GM18861 (cell line): ENCODE results near the gene TRIM68.

ENCODE experiments used
- ATAC-seq: cut with Tn5 transposase; IDR thresholded peaks from one replicate; pipeline ENCODE4 v1.9.1; 2021; ENCODE audit not compliant: unreplicated experiment

TRIM68 gene

GRCh38 chr11:4606231-4607015 is 1.6 kb downstream of the TRIM68 start:
- ATAC-seq, result no peak

DNA sequence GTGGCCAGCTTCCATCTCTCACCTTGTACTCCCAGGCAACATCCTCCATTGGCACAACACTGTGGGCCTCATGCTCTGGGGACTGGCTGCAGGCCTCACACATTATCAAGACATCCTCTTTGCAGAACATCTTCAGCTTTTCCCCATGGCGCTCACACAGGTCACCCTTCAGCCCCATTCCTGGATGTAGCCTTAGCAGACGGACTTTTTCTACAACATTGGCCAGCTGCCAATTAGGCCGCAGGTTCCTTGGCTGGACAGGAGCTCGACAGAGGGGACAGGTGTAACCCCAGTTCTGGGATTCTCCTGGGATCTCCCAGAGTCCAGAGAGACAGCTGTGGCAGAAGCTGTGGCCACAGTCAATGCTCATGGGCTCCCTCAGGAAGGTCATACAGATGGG is 3.0 kb downstream of the TRIM68 start:
- no peak for ATAC-seq

- ATAC-seq, result no peak
These were observed 14.3 kb downstream of the TRIM68 start, which contains the start of gene OR52I1 for GRCh38 chr11:4593739-4594138. Gene OR52I1, plus strand, starts transcription at chr11:4594039. Its CDS starts 0 bp downstream, at chr11:4594039.

GRCh38 chr11:4589017-4589416 is 19.0 kb downstream of the TRIM68 start:
- no peak for ATAC-seq

DNA sequence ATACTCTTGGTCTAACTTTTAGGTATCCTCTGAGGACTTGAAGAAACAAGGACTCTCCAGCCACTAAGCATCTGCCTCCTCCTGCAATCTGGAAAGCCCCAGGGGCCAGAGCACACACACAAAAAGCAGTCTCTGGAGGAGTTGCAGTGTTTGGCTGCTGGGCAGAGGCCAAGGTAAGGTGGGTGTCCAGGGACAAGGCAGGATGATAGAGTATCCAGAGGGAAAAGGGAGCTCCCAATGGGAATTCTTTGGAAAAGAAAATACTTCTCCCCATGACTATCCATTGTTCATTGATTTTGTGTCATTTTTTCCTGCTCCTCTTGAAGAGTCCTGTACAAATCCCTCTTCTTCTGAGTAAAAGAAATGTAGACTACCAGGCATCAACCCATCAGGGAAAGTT is 26.6 kb downstream of the TRIM68 start, which contains the start of gene OR52I2:
Gene OR52I2, plus strand, starts transcription at position 301 of the 400 bp plus-strand sequence.
- no peak for ATAC-seq

DNA sequence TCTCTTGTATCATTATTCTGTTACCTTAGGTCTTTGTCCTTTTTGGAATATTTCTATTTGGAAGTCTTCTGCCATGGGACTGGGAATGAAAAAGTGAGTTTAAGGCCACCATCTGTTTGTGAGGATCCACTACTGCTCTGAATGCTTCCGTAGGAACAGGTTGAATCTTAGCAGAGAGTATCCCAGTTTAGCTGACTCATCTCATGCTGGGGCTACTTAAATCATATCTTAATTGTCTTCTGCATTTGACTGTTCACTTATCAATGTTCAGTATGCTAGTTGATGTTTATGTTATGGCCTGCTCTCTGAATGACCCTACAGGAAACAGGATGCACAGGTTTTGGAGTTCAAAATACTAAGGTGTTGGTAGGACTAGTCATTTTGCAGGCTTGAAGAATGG is 27.9 kb downstream of the TRIM68 start:
- ATAC-seq, result no peak

GRCh38 chr11:4578624-4579023 is 29.4 kb downstream of the TRIM68 start:
- no peak for ATAC-seq

GRCh38 chr11:4577761-4578160 is 30.3 kb downstream of the TRIM68 start:
- no peak for ATAC-seq

- no peak for ATAC-seq
These were observed 31.2 kb downstream of the TRIM68 start for GRCh38 chr11:4576880-4577279.

- no peak for ATAC-seq
These were observed 39.0 kb downstream of the TRIM68 start for GRCh38 chr11:4569075-4569474.

DNA sequence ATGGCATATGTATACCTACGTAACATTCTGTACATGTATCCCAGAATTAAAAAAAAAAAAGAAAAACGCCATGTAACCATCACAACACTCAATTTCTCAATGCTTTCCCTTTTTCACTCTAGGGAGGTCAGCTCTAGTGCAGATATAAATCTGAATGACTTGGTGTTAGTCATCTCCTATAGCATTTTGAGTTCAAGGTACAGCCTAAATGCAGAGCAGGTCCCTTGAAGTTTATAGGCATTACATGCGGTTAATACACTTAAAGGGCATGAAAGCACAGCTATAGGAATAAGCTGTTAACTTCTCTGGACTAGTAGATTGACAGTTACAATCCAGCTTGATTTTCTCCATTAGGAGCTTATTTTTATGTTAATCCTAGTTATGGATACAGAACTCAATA is 42.7 kb downstream of the TRIM68 start:
- no peak for ATAC-seq

DNA sequence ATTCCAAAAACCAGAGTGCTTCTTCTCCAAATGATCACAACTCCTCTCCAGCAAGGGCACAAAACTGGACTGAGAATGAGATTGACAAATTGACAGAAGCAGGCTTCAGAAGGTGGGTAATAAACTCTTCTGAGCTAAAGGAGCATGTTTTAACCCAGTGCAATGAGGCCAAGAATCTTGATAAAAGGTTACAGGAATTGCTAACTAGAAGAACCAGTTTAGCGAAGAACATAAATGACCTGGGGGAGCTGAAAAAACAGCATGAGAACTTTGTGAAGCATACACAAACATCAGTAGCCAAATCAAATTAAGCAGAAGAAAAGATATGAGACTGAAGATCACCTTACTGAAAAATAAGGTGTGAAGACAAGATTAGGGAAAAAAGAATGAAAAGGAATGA is 47.6 kb downstream of the TRIM68 start:
- no peak for ATAC-seq

DNA sequence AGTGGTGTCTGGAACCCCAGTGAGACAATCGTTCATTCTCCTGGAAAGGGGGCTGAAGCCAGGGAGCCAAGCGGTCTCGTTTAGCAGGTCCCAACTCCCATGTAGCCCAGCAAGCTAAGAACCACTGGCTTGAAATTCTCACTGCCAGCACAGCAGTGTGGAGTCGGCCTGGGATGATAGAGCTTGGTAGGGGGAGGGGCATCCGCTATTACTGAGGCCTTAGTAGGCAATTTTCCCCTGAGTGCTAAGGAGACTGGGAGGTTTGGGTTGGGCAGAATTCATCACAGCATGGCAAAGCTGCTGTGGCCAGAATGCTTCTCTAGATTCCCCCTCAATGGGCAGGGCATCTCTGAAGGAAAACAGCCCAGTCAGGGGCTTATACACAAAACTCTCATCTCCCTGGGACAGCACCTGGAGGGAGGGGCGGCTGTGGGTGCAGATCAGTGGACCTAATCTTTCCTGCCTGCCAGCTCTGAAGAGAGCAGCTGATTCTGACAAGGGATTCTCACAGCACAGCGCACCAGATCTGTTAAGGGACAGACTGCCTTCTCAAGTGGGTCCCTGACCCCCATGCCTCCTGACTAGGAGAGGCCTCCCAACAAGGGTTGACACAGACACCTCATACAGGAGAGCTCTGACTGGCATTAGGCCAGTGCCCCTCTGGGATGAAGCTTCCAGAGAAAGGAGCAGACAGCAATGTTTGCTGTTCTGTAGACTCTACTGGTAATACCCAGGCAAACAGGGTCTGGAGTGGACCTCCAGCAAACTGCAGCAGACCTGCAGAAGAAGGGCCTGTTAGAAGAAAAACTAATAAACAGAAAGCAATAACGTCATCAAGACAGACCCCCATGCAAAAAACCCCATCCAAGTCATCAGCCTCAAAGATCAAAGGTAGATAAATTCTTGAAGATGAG is 48.2 kb downstream of the TRIM68 start:
- ATAC-seq, result no peak

DNA sequence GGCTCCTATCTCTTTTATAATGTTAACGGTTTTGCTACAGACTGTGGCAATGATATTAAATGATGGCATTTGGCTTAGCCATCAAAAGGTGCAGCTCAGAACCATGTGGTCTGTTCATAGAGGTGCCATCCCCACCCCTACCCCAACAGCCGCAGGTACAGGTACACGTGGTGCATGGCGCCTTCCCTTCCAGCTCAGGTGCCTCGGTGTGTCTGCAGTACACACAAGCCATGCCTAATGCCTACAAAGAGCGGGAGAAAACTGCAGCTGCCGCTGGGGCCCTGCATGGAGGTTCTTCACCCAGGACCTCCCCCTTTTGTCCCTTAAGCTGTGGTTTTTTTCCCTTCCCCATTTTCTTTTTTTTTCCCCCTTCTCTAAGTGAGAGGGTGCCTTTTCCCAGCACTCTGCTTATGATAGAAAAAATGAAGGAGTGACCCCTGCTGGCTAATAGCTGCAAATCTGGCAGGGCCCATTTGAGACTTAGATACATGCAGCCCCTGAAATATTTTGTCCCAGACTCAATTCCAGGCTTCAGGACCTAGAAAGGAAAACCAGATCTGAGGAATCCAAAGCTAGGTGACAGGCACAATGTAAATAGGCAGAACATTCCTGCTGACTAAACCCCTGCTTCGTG is 56.6 kb downstream of the TRIM68 start:
- no peak for ATAC-seq
